H1 (cell line): ENCODE measurements around the gene ZSCAN10. TPM values are rescaled to one million over a fixed set of nuclear protein-coding genes. Genes with fewer than 3 reads are reported as not detected.

Source experiments
- CTCF ChIA-PET: fragments of 300-600 bp; sonication (Branson Sonifier 250); formaldehyde crosslinking; loops from one replicate; lab custom pipeline; 2021; ENCODE audit not compliant: partially characterized antibody; lab: Charles Lee
- POLR2A ChIA-PET: fragments of 300-600 bp; sonication (Branson Sonifier 250); formaldehyde crosslinking; loops from one replicate; lab custom pipeline; 2021; ENCODE audit warnings: inconsistent platforms; ENCODE audit not compliant: partially characterized antibody; lab: Charles Lee
- DNase-seq, 2 experiments: peaks; one replicate each; pipeline versions ENCODE4 v3.0.0 to v3.0.0-alpha.2; 2010 to 2022; ENCODE audit warnings: low spot score in 2 of 2, low read depth in 1 of 2, mixed read lengths in 1 of 2
- FAIRE-seq: peaks from 2 replicates; lab custom pipeline; 2011; peaks lifted over from hg19 to GRCh38; lab: Jason Lieb, UNC
- H2AFZ ChIP-seq: 2 replicates; pipeline ENCODE4 v1.8.1; 2012; ENCODE audit warnings: low read length, inconsistent platforms
- H2AK5ac ChIP-seq: 2 replicates; pipeline ENCODE4 v1.6.1; 2013; ENCODE audit warnings: low read depth, low read length
- H2BK120ac ChIP-seq: replicated peaks from 2 replicates; pipeline ENCODE3; 2013; ENCODE audit warnings: low read depth, low read length, inconsistent platforms
- H2BK12ac ChIP-seq: 2 replicates; pipeline ENCODE4 v1.6.1; 2013; ENCODE audit warnings: low read depth, low read length
- H2BK15ac ChIP-seq: 2 replicates; pipeline ENCODE4 v1.6.1; 2013; ENCODE audit warnings: low read length
- H2BK20ac ChIP-seq: 2 replicates; pipeline ENCODE4 v1.6.1; 2013; ENCODE audit warnings: low read length
- H2BK5ac ChIP-seq: 2 replicates; pipeline ENCODE4 v1.6.1; 2013; ENCODE audit warnings: low read depth, low read length
- H3K14ac ChIP-seq: 2 replicates; pipeline ENCODE4 v1.6.1; 2013; ENCODE audit warnings: inconsistent platforms; ENCODE audit not compliant: insufficient read length
- H3K18ac ChIP-seq: 2 replicates; pipeline ENCODE4 v1.6.1; 2013; ENCODE audit warnings: low read length; ENCODE audit errors: extremely low read depth
- H3K23ac ChIP-seq: 2 replicates; pipeline ENCODE4 v1.6.1; 2013; ENCODE audit warnings: inconsistent platforms; ENCODE audit not compliant: insufficient read length
- H3K23me2 ChIP-seq: 2 replicates; pipeline ENCODE4 v1.6.1; 2013; ENCODE audit warnings: low read depth, low read length
- H3K27ac ChIP-seq: 2 replicates; pipeline ENCODE4 v1.6.1; 2011; ENCODE audit warnings: low read depth, low read length, inconsistent platforms
- H3K27me3 ChIP-seq, 4 experiments: replicated peaks in 1 of 4; 1 replicate in 1 of 4; 2 replicates in 3 of 4; pipeline versions ENCODE4 v1.6.1 to v1.8.1; 2011 to 2013; ENCODE audit warnings: low read length in 3 of 4, mild to moderate bottlenecking in 3 of 4, inconsistent platforms in 2 of 4, mixed read lengths in 2 of 4, moderate library complexity in 1 of 4; ENCODE audit not compliant: control insufficient read depth in 3 of 4, insufficient read depth in 3 of 4; ENCODE audit errors: extremely low read depth in 1 of 4
- H3K36me3 ChIP-seq, 4 experiments: 2 replicates each; pipeline versions ENCODE4 v1.6.1 to v1.8.1; 2011 to 2013; ENCODE audit warnings: mild to moderate bottlenecking in 4 of 4, low read length in 3 of 4, moderate library complexity in 2 of 4, control low read depth in 1 of 4, inconsistent platforms in 1 of 4; ENCODE audit not compliant: insufficient read depth in 4 of 4, control insufficient read depth in 2 of 4
- H3K4ac ChIP-seq: replicated peaks from 2 replicates; pipeline ENCODE3; 2013; ENCODE audit warnings: low read length, low read depth, mixed read lengths, inconsistent platforms; ENCODE audit not compliant: insufficient read length
- H3K4me1 ChIP-seq, 4 experiments: replicated peaks in 1 of 4; 1 replicate in 1 of 4; 2 replicates in 3 of 4; pipeline versions ENCODE4 v1.6.1 to v1.8.1; 2011 to 2013; ENCODE audit warnings: low read length in 3 of 4, inconsistent platforms in 2 of 4, mixed read lengths in 1 of 4; ENCODE audit not compliant: insufficient read depth in 4 of 4, control insufficient read depth in 3 of 4
- H3K4me2 ChIP-seq, 2 experiments: 2 replicates each; pipeline versions ENCODE4 v1.6.1 to v1.8.1; 2011 to 2013; ENCODE audit warnings: low read depth in 2 of 2, low read length in 2 of 2, control low read depth in 1 of 2, inconsistent platforms in 1 of 2, mild to moderate bottlenecking in 1 of 2; ENCODE audit not compliant: insufficient read depth in 1 of 2
- H3K4me3 ChIP-seq, 4 experiments: fragments of 200-600, 300-600 bp in 1 of 4; sonication (generic), shearing (Covaris generic), sonication (Bioruptor Twin) in 1 of 4; 2 replicates each; pipeline versions ENCODE4 v1.5.1 to v1.8.1; 2011 to 2016; ENCODE audit warnings: low read length in 4 of 4, low read depth in 3 of 4, control low read depth in 2 of 4, inconsistent platforms in 2 of 4, mild to moderate bottlenecking in 2 of 4, mixed read lengths in 1 of 4, moderate library complexity in 1 of 4; ENCODE audit not compliant: insufficient read depth in 2 of 4; ENCODE audit errors: extremely low read depth in 1 of 4
- H3K56ac ChIP-seq: replicated peaks from 2 replicates; pipeline ENCODE3; 2013; ENCODE audit warnings: low read depth, mild to moderate bottlenecking, mixed read lengths, low read length, inconsistent platforms; ENCODE audit not compliant: insufficient read length
- H3K79me1 ChIP-seq: 2 replicates; pipeline ENCODE4 v1.6.1; 2013; ENCODE audit warnings: low read depth, low read length, control low read depth
- H3K79me2 ChIP-seq, 2 experiments: 2 replicates each; pipeline versions ENCODE4 v1.6.1 to v1.8.1; 2012 to 2013; ENCODE audit warnings: low read length in 2 of 2, mild to moderate bottlenecking in 2 of 2, inconsistent platforms in 1 of 2; ENCODE audit not compliant: insufficient read depth in 2 of 2, control insufficient read depth in 1 of 2
- H3K9ac ChIP-seq, 4 experiments: replicated peaks in 1 of 4; 1 replicate in 1 of 4; 2 replicates in 3 of 4; pipeline versions ENCODE4 v1.6.1 to v1.8.1; 2011 to 2013; ENCODE audit warnings: low read depth in 3 of 4, low read length in 3 of 4, control low read depth in 2 of 4, mild to moderate bottlenecking in 2 of 4, moderate library complexity in 2 of 4, inconsistent platforms in 1 of 4; ENCODE audit errors: extremely low read depth in 1 of 4
- H3K9me3 ChIP-seq, 2 experiments: 2 replicates each; pipeline versions ENCODE4 v1.6.1 to v1.8.1; 2012 to 2013; ENCODE audit warnings: mild to moderate bottlenecking in 2 of 2, moderate library complexity in 2 of 2, control low read depth in 1 of 2, inconsistent platforms in 1 of 2, low read depth in 1 of 2, low read length in 1 of 2, mixed read lengths in 1 of 2; ENCODE audit not compliant: insufficient read depth in 2 of 2
- H4K20me1 ChIP-seq, 2 experiments: replicated peaks in 1 of 2; 2 replicates each; pipeline versions ENCODE3 to v1.8.1; 2011 to 2013; ENCODE audit warnings: inconsistent platforms in 2 of 2, low read length in 2 of 2, mild to moderate bottlenecking in 1 of 2; ENCODE audit not compliant: insufficient read depth in 2 of 2, control insufficient read depth in 1 of 2
- H4K5ac ChIP-seq: 2 replicates; pipeline ENCODE4 v1.6.1; 2013; ENCODE audit warnings: low read length, low read depth, mixed read lengths, inconsistent platforms; ENCODE audit not compliant: insufficient read length
- H4K8ac ChIP-seq: 2 replicates; pipeline ENCODE4 v1.8.0; 2013; ENCODE audit warnings: mild to moderate bottlenecking, moderate library complexity, low read length, inconsistent platforms; ENCODE audit not compliant: insufficient read depth; ENCODE audit errors: extremely low read depth
- H4K91ac ChIP-seq: replicated peaks from 2 replicates; pipeline ENCODE3; 2013; ENCODE audit warnings: low read length, mixed read lengths, inconsistent platforms; ENCODE audit not compliant: insufficient read length
- CHD2 ChIP-seq: IDR thresholded peaks from 2 replicates; pipeline ENCODE4 v1.6.1; 2012; ENCODE audit warnings: low read length, improper control_type of control experiment
- HDAC2 ChIP-seq, 2 experiments: fragments of 300-600 bp in 1 of 2; sonication (generic) in 1 of 2; IDR thresholded peaks; 2 replicates each; pipeline ENCODE4 v1.6.1; 2011 to 2012; ENCODE audit warnings: low read depth in 2 of 2, low read length in 2 of 2, mild to moderate bottlenecking in 2 of 2, moderate library complexity in 2 of 2, borderline replicate concordance in 1 of 2, inconsistent platforms in 1 of 2
- KDM5A ChIP-seq: fragments of 200-600 bp; IDR thresholded peaks from 2 replicates; pipeline ENCODE4 v1.7.1; 2012; ENCODE audit warnings: mild to moderate bottlenecking, low read length, inconsistent platforms, mixed read lengths
- RAD21 ChIP-seq, 2 experiments: IDR thresholded peaks in 1 of 2; conservative IDR thresholded peaks in 1 of 2; 2 replicates each; pipeline ENCODE4 v1.6.1; 2011; ENCODE audit warnings: low read depth in 2 of 2, low read length in 2 of 2, improper control_type of control experiment in 1 of 2, inconsistent platforms in 1 of 2, mild to moderate bottlenecking in 1 of 2, moderate library complexity in 1 of 2
- RBBP5 ChIP-seq: IDR thresholded peaks from 2 replicates; pipeline ENCODE4 v1.7.1; 2012; ENCODE audit warnings: low read depth, mild to moderate bottlenecking, inconsistent platforms, low read length, moderate library complexity, borderline replicate concordance
- SIX5 ChIP-seq: IDR thresholded peaks from 2 replicates; pipeline ENCODE4 v1.6.1; 2011; ENCODE audit warnings: mild to moderate bottlenecking, low read depth, low read length
- TAF1 ChIP-seq: IDR thresholded peaks from 2 replicates; pipeline ENCODE4 v1.6.1; 2011; ENCODE audit warnings: mild to moderate bottlenecking, low read depth, low read length
- TEAD4 ChIP-seq: IDR thresholded peaks from 2 replicates; pipeline ENCODE4 v1.6.1; 2012; ENCODE audit warnings: low read depth, low read length, inconsistent platforms, mixed read lengths
- WGBS, 2 experiments: shearing (Covaris generic) in 1 of 2; methylation state at CpG; one replicate each; pipeline versions ENCODE4 v1.1.6 to v1.1.7; 2013 to 2015; ENCODE audit warnings: low lambda C conversion rate in 2 of 2, mixed read lengths in 2 of 2, inconsistent platforms in 1 of 2, low coverage in 1 of 2, missing lambda C conversion rate in 1 of 2; ENCODE audit not compliant: insufficient replicate concordance in 2 of 2, insufficient coverage in 1 of 2, insufficient read length in 1 of 2; ENCODE audit errors: extremely low coverage in 1 of 2, missing lambda C conversion rate in 1 of 2; 5-methylcytosine and 5-hydroxymethylcytosine counted together
- polyA plus RNA-seq, 7 experiments: library from polyadenylated mRNA; depleted of rRNA in 3 of 7; stranded (reverse) in 5 of 7; unstranded in 2 of 7; fragments of >200 nt in 5 of 7; fragments of 200-250 nt in 2 of 7; gene quantifications; 1 replicate in 5 of 7; 2 replicates in 1 of 7; 4 replicates in 1 of 7; pipeline versions ENCODE4 v1.2.1 to v1.2.3, GENCODE V29; 2011 to 2013; ENCODE audit warnings: missing spikeins in 2 of 7, mixed read lengths in 2 of 7
- total RNA-seq: library from RNA; stranded (reverse); fragmentation: NEBNext Ultra II Directional; extraction: Animal tissue kit (Norgen Biotek cat#: 25700); gene quantifications from 2 replicates; pipeline ENCODE4 v1.2.1, GENCODE V29; 2021
- TF ChIP-seq, protein P1 (sequence below): IDR thresholded peaks from 2 replicates; pipeline ENCODE4 v1.6.1; 2011; ENCODE audit warnings: low read length, improper control_type of control experiment

The ZSCAN10 gene
- total and polyA plus RNA-seq, 2 of the 8 experiments (the other 6 are each of a cell fraction or from before 2014, with no cell fraction given), result 209 to 314 TPM

- H3K79me2 ChIP-seq, result no peaks in the 10 kb centered on the region
- H2BK12ac ChIP-seq, result no peak overlapping the region
- H3K18ac ChIP-seq, result peak overlapping the region; percentile 48; the same call in 1 of the 2 replicates
- no peaks in the 10 kb centered on the region for H3K79me1 ChIP-seq
- no peaks in the 10 kb centered on the region; a peak in 1 of 8 replicates for H3K36me3 ChIP-seq
- H3K9me3 ChIP-seq, result no peaks in the 10 kb centered on the region
- peak overlapping the region; percentile 71; the same call in 1 of the 2 replicates for H2BK5ac ChIP-seq
- H2AK5ac ChIP-seq, result no peak overlapping the region
- ChIA-PET POLR2A (interaction anchor here (0.8 to 12.7 kb wide), 28 partner anchors 8 to 125 kb away, joined by 3 to 140 read pairs (median 5); partner anchors contain the start of genes CLDN6, CLDN9, HCFC1R1 and MMP25), CTCF (interaction anchor here (0.6 to 8.3 kb wide), 38 partner anchors 9 to 1090 kb away, joined by 3 to 88 read pairs (median 6); partner anchors contain the start of genes MMP25, ZNF205 and ZSCAN10)
- peak overlapping the region; percentile 4; the same call in 1 of the 2 replicates for H4K8ac ChIP-seq
- no peak overlapping the region for H2AFZ ChIP-seq
- no peaks in the 10 kb centered on the region; a peak in 1 of 7 replicates for H3K27me3 ChIP-seq
- 21% methylated on average over 24 of the region's 77 CpGs; no CpG with 5 or more reads in 1 of the 2 experiments for WGBS, 2 experiments
- no peak overlapping the region for H3K56ac ChIP-seq
- FAIRE-seq (no peak), DNase-seq (peak in 1 of 2 experiments; percentile 83)
- peaks cover 6% of the 10 kb centered on the region; the same call in 1 of the 2 replicates for H3K23me2 ChIP-seq
- peak overlapping the region in 1 of 4 experiments; percentile 58; a peak in 1 of 7 replicates for H3K9ac ChIP-seq
- peak overlapping the region; percentile 89 for H4K5ac ChIP-seq
- H3K4me2 ChIP-seq, result peak overlapping the region; percentile 49 to 85
- H3K23ac ChIP-seq, result no peak overlapping the region
- peaks cover 5 to 17% (median 6%) of the 10 kb centered on the region in 4 experiments; a peak in 6 of 7 replicates for H3K4me1 ChIP-seq
- H3K4ac ChIP-seq, result no peak overlapping the region
- H4K20me1 ChIP-seq, result peaks cover 7% of the 10 kb centered on the region in 2 experiments
- no peak overlapping the region for H2BK15ac ChIP-seq
- no peak overlapping the region for H2BK120ac ChIP-seq
- H4K91ac ChIP-seq, result no peak overlapping the region
- peak overlapping the region; percentile 39 to 86 (median 67) for H3K4me3 ChIP-seq
- H2BK20ac ChIP-seq, result no peak overlapping the region
- no peak overlapping the region for H3K14ac ChIP-seq
- H3K27ac ChIP-seq, result no peak overlapping the region
- TF ChIP-seq RBBP5, result no peak
- TF ChIP-seq, protein P1, sequence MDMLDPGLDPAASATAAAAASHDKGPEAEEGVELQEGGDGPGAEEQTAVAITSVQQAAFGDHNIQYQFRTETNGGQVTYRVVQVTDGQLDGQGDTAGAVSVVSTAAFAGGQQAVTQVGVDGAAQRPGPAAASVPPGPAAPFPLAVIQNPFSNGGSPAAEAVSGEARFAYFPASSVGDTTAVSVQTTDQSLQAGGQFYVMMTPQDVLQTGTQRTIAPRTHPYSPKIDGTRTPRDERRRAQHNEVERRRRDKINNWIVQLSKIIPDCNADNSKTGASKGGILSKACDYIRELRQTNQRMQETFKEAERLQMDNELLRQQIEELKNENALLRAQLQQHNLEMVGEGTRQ, result no peak
- no peak for TF ChIP-seq HDAC2 (IDR thresholded peaks at IDR 0.05; ENCODE audit: borderline replicate concordance in 1 of 2, low read depth in 2 of 2, low read length in 2 of 2)
- TF ChIP-seq KDM5A, result no peak
- 0 out of 2 replicates have a peak, but pooled peaks have one; percentile 11 for TF ChIP-seq TAF1
- no peak for TF ChIP-seq CHD2
- TF ChIP-seq RAD21 (IDR thresholded peaks at IDR 0.05 in 1 of 2, conservative IDR thresholded peaks at IDR 0.05 in 1 of 2; ENCODE audit: low read depth in 2 of 2, low read length in 2 of 2), result peak; percentile 11 to 14; a peak in 1 of 4 replicates
- TF ChIP-seq TEAD4, result no peak
- TF ChIP-seq SIX5, result no peak
These were observed 40.7 kb downstream of the ZSCAN10 start for GRCh38 chr16:3058139-3059030.
